ENCODE results near the gene TIGD7. TPM values are rescaled to one million over a fixed set of nuclear protein-coding genes. Genes with fewer than 3 reads are reported as not detected.

Gene TIGD7
- total and polyA plus RNA-seq, 2 of the 13 experiments (the other 11 are each of a cell fraction or from before 2014, with no cell fraction given): not detected

- H3K9me3 ChIP-seq (ENCODE audit: low read length): no peaks in the 10 kb centered on the region
- in situ Hi-C loops (cut with HindIII; ENCODE audit: extremely low pct_ligation_motif_present, low pct_unique_long_range_greater_than_20kb) (no loop called here), intact Hi-C loops (cut with micrococcal nuclease; ENCODE audit: unreplicated experiment) (no loop called here)
- no peak overlapping the region for H3K4me2 ChIP-seq (ENCODE audit: low read depth, low read length)
- no TSS peak for BruUV-seq (replicated peaks)
- H3K27me3 ChIP-seq (ENCODE audit: control insufficient read depth in 1 of 2, insufficient read depth in 2 of 2, low read length in 2 of 2): peaks cover 0 to 8% of the 10 kb centered on the region in 2 experiments; a peak in 2 of 5 replicates
- ChIA-PET CTCF (ENCODE audit: low intra/inter-chr PET ratio, low total read pairs) (no interaction called here), POLR2A (no interaction called here)
- no peak for TF ChIP-seq ARNT (IDR thresholded peaks at IDR 0.05)
- no peak for TF ChIP-seq KIAA2018 (CRISPR knock-in tag; IDR thresholded peaks at IDR 0.05; ENCODE audit: borderline replicate concordance)
- no peak for TF ChIP-seq HNRNPH1 (optimal IDR thresholded peaks at IDR 0.05; ENCODE audit: low read depth, low read length)
- no peak for TF ChIP-seq SKIL (CRISPR knock-in tag; IDR thresholded peaks at IDR 0.05; ENCODE audit: borderline replicate concordance)
- TF ChIP-seq ELF1 (CRISPR knock-in tag; IDR thresholded peaks at IDR 0.05): no peak
- no peak for TF ChIP-seq ELF4 (CRISPR knock-in tag; IDR thresholded peaks at IDR 0.05; ENCODE audit: borderline replicate concordance)
- no peak for TF ChIP-seq BCLAF1 (IDR thresholded peaks at IDR 0.05)
- no peak for TF ChIP-seq ZNF772 (CRISPR knock-in tag; IDR thresholded peaks at IDR 0.05)
- no peak for TF ChIP-seq ZZZ3 (CRISPR knock-in tag; IDR thresholded peaks at IDR 0.05; ENCODE audit: borderline replicate concordance)
- TF ChIP-seq BATF2 (CRISPR knock-in tag; IDR thresholded peaks at IDR 0.05): no peak
- no peak overlapping the region for H3K4me3 ChIP-seq (replicated peaks in 1 of 3; ENCODE audit: insufficient read depth in 1 of 3, low read depth in 2 of 3, low read length in 3 of 3)
- no peaks in the 10 kb centered on the region for H3K4me1 ChIP-seq (ENCODE audit: insufficient read depth, low read length)
- FAIRE-seq (no peak), DNase-seq (ENCODE audit: low spot score) (no peak), ATAC-seq (no peak)
- 7% methylated on average over 2 of the region's 2 CpGs for WGBS (ENCODE audit: low lambda C conversion rate)
- H3K79me2 ChIP-seq (ENCODE audit: insufficient read depth, low read length): no peaks in the 10 kb centered on the region
- no peaks in the 10 kb centered on the region for H4K20me1 ChIP-seq (ENCODE audit: insufficient read depth, low read length)
- H3K27ac ChIP-seq (ENCODE audit: extremely low read length, insufficient read depth, low read length): no peak overlapping the region
- no peak overlapping the region for H3K9ac ChIP-seq (ENCODE audit: insufficient read depth, low read depth, low read length)
- H3K36me3 ChIP-seq (replicated peaks in 1 of 2; ENCODE audit: control insufficient read depth in 1 of 2, insufficient read depth in 2 of 2, low read length in 2 of 2): no peaks in the 10 kb centered on the region
- no peak overlapping the region for H2AFZ ChIP-seq (ENCODE audit: low read length)
These were observed 40.8 kb upstream of the TIGD7 start for GRCh38 chr16:3346041-3346440.

Measured in HepG2 (cell line).